Hematopoietic multipotent progenitor cell treated with erythropoietin and hydrocortisone succinate and interleukin-3 and kit ligand, for 8 days (in vitro differentiated cells): Measurements from ENCODE around the gene SDK2.
A peak's percentile ranks its signal among the peaks of the same experiment; 100 is the strongest.

Source experiments
- DNase-seq: peaks from one replicate; pipeline ENCODE4 v3.0.0-alpha.2; 2015

The SDK2 gene

GRCh38 chr17:73551759-73552158, 92.5 kb downstream of the SDK2 start:
- DNase-seq = no peak

- no peak for DNase-seq
Observed at GRCh38 chr17:73551144-73551543, 93.1 kb downstream of the SDK2 start.

- DNase-seq = no peak
Observed at GRCh38 chr17:73550556-73550955, 93.7 kb downstream of the SDK2 start.

GRCh38 chr17:73549841-73550430, 94.3 kb downstream of the SDK2 start:
- DNase-seq = no peak

DNA sequence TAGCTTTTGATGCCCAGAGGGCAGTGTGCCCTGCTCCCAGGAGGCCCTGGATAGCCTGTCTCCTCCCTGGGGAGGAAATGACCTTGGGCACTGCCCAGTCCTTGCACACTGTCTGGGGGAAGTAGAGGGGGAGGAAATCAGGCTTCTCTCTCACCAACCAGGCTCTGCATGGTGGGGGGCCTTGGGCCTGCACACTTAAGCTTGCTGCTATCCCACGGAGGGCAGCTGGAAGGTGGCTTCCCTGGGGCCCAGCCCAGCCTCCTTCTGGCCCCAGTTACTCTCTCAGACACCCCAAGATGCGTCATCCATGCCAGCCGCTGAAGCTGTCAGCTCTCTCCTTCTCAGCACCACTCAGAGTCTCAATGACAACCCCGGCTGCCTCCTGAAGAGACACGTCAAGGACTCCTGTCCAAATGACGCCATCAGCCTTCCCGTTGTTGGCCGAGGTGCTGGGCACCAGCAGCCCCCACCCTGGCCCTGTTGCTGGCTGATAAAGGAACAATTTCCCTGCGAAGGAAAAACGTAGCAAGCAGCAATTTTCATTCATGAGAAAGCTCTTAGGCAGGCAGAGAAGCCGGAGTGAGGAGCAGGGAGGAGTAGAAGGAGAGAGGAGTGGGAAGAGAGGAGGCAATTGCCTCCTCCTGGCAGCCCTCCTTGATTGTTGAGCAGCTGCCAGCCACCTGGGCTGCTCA, 95.5 kb downstream of the SDK2 start:
- no peak for DNase-seq

- DNase-seq = no peak
Observed at GRCh38 chr17:73547790-73548189, 96.5 kb downstream of the SDK2 start.

- DNase-seq = peak; percentile 68
Observed at GRCh38 chr17:73546770-73547536, 97.3 kb downstream of the SDK2 start.

DNA sequence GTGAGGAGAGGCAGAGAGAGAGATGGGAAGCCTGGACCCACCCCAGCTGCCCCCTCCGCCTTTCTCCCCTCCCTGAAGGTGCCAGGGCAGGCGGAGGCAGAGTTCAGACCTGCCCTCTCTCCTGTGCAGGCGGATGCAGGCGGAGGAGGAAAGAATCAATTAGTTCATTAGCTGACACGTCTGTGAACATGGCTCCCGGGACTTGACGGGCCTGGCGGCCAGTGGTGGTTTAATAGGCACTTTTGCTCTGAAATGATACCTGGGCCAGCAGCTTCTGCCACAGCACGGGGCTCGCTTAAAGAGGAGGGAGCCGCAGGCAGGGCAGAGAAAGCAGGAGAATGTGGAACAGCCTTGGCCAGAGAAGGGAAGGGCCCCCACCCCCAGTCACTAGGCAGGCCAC, 98.1 kb downstream of the SDK2 start:
- no peak for DNase-seq

DNA sequence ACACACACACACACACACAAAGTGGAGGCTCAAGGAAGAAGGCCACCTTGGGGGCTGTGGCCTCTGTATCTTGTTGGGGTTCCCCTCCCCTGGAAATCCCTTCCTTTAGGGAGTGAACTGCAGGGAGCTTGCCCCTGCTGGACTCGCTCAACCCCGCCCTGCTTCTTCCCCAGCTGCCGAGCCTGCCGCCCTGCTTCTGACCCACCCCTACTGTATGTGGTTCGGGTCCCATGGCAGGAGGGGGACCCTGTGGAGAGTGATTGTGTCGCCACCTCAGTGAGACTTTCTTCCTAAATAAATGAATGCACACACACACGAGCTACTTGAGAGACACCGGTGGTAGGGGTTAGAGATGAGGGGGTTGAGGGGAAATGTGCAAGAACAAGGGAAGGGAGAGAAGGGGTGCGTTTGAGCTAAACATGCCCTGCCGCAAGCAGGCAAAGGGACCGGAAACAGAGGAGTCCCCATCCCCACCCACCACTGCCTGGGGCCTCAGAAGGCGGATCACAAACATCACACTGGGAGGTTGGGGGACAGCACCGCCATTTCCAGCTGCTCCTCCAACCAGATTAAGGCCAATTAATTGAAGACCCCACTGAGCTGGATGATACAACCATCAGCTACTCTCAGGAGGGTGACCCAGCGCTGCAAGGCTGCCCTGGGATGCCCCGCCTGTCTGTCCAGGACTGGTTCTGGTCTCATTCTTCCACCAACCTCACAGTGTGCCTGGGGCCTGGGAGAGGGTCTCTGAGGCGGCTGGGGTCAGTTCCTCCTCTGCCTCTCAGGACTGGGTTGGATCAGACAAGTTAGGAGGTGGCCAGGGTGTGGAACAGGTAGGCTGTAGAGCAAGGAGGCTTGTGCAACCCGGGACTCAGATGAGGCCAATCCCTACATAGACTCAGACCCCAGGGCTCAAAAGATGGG, 98.9 kb downstream of the SDK2 start:
- DNase-seq = no peak

GRCh38 chr17:73544333-73544732, 99.9 kb downstream of the SDK2 start:
- no peak for DNase-seq

DNA sequence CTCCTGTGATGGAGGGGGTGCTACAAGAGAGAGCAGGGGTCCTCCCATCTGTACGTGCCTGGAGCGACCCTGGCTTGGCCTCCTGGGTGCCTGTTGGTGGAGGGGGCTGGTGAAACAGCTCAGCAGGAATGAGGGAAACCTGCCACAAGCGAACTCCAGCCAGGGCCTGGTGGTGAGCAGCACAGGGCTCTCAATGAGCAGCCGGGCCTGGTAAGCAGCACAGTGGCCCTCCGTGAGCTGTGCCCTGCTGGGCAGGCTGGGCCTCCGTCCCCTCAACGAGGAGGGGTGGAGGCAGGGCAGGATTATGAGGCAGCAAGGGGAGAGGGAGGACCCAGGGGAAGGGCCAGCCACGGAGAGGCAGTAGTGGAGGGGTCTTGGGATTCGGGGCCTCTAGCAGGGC, 101.9 kb downstream of the SDK2 start:
- DNase-seq = no peak

- DNase-seq = no peak
Observed at GRCh38 chr17:73541561-73541981, 102.7 kb downstream of the SDK2 start.

- no peak for DNase-seq
Observed at GRCh38 chr17:73541111-73541510, 103.1 kb downstream of the SDK2 start.

DNA sequence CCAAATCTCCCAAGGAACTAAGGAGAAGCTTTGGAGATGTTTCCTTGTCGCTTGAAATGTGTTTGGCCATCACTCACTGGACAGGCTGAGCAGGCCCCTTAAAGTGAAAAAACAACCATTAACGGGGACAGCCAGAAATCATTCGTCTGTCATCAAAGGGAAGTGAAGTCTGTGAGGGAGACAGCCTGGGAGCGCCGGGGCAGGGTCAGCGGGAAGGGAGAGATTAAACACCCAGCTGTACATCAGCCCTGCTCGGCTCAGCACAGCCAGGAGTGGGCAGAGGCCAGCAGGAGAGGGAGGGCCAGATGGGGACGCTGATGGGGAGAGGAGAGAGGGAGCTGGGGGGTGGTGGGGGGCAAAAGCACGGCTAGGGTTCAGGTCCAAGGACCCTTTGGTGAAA, 105.1 kb downstream of the SDK2 start:
- DNase-seq = no peak

DNA sequence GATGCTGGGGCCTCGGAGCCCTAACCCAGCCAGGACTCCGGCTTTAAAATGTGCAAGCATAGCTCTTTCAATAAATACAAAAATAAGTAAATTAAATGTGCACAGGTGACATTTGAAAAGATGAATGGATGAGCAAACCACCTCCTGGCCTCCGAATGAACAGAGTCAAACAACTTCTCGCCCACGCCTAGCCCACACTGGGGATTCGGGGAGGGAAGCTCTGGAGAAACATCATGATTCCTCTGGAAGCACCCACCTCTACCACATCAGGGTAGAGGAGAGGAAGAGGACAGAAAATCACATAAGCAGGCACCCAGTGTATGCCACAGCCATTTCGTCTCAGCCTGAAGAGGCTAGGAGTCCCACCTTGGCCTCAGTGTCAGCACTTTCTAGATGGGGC, 105.8 kb downstream of the SDK2 start:
- DNase-seq = no peak

- no peak for DNase-seq
Observed at GRCh38 chr17:73536700-73537605, 107.3 kb downstream of the SDK2 start.

DNA sequence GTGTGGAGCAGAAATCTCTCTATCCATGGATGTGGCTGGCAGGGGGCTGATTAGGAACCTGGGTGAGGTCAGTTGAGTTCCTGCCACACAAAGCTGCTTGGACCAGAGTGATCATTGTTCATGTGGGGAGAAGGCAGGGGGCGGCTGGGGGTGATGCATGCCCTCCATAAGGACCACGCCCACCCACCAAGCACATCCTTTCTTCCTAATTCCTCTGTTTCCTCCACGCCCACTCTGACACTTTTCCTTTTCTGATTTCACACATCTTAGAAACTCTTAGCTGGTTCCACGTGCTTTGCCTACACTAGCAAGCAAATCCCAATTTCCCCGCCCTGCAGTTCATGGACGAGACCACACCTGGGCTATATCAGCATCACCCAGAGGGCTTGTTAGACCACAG, 108.5 kb downstream of the SDK2 start:
- no peak for DNase-seq

DNA sequence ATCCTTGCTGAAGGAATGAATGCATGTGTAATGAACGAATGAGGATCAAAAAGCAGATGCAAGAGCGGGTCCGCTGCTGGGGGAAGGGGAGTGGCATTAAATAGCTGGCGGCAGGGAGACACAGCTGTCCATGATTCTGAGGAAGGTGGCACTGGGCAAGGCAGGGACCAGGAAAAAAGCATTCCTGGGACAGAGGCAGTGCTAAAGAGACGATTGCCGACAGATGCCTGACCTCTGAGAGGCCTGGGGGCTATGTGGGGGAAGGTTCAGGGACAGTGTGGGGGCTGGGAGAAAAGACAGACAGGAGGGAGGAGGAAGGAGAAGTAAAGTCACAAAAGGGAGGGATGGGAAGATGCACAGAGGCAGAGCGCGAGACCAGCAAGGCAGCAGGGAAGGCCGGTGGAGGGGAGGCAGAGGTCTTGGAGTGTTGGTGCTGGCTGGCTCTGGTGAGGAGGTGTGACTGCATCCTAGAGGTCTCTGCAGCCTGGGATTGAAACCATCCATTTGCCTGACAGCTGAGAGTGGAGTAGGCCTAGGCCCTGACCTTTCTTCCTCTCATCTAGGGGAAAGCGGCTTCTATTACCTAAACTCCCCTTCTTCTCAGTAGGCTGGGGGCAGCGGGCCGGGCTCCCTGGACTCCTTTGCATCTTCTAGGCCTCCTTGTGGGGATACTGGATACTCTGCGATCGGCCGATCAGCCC, 109.9 kb downstream of the SDK2 start:
- no peak for DNase-seq

DNA sequence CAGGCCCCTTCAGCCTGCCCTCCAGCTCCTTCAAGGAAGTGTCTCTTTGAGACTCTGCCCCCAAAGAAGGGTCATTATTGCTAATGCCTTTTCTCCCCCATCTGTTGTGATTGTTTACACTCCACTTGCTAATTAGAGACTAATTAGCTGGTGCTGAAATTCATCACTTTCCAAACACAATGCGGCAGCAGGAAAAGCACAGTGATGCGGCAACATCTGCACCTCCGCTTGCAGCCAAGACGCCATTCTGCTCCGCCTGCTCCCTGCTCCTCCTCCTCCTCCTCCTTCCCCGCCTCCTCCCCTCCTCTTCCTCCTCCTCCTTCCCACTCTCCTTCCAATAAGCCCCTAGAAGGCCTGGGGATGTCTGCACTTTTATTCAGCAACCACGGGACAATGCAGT, 110.5 kb downstream of the SDK2 start:
- no peak for DNase-seq

GRCh38 chr17:73533127-73533526, 111.1 kb downstream of the SDK2 start:
- no peak for DNase-seq

GRCh38 chr17:73532421-73532901, 111.8 kb downstream of the SDK2 start:
- DNase-seq = no peak
